ENCODE results near the gene PIK3R6.

GRCh38 chr17:8862213-8863056, 5.0 kb downstream of the PIK3R6 start:
- no peak for TF ChIP-seq POLR2A (IDR thresholded peaks at IDR 0.05)
- TF ChIP-seq CTCF (IDR thresholded peaks at IDR 0.05): no peak
